Activated CD4-positive, alpha-beta T cell treated with anti-CD3 and anti-CD28 coated beads for 1 hour (primary cell): ENCODE measurements around the gene JAK3.
"Not testable (repeated sequence)": the region's sequence is repeated elsewhere in the genome, so short reads cannot be mapped to it uniquely, and the experiment has no call there.

Experiments used
- DNase-seq: peaks from one replicate; pipeline ENCODE4 v3.0.0-alpha.2; 2020

JAK3 gene

GRCh38 chr19:17847538-17848366 lies at the start of gene JAK3:
Gene JAK3, minus strand, starts transcription at chr19:17847982. Its CDS starts 3,565 bp downstream, at chr19:17844417.
- DNase-seq, result peak; percentile 83

GRCh38 chr19:17893766-17894165 lies 46.0 kb upstream of the JAK3 start:
- DNase-seq, result no peak

- DNase-seq, result no peak
These were observed 41.9 kb upstream of the JAK3 start for GRCh38 chr19:17889609-17890214.

- DNase-seq, result no peak
These were observed 40.5 kb upstream of the JAK3 start for GRCh38 chr19:17888260-17888659.

GRCh38 chr19:17887221-17887620 lies 39.4 kb upstream of the JAK3 start:
- DNase-seq, result not testable (repeated sequence)

GRCh38 chr19:17886515-17886914 lies 38.7 kb upstream of the JAK3 start:
- DNase-seq, result no peak

GRCh38 chr19:17883627-17884410 lies 36.0 kb upstream of the JAK3 start:
- no peak for DNase-seq

GRCh38 chr19:17881701-17882100 lies 33.9 kb upstream of the JAK3 start:
- DNase-seq, result no peak

- no peak for DNase-seq
These were observed 31.7 kb upstream of the JAK3 start for GRCh38 chr19:17879466-17879865.

GRCh38 chr19:17877696-17878095 lies 29.9 kb upstream of the JAK3 start:
- DNase-seq, result no peak

GRCh38 chr19:17874758-17875135 lies 27.0 kb upstream of the JAK3 start:
- DNase-seq, result no peak

GRCh38 chr19:17873786-17874757 lies 26.3 kb upstream of the JAK3 start:
- peak; percentile 50 for DNase-seq

GRCh38 chr19:17872251-17873001 lies 24.6 kb upstream of the JAK3 start:
- no peak for DNase-seq

- DNase-seq, result no peak
These were observed 24.1 kb upstream of the JAK3 start, which contains the start of gene SLC5A5 for GRCh38 chr19:17871878-17872250. Gene SLC5A5, plus strand, starts transcription at chr19:17871945. Its CDS starts 375 bp downstream, at chr19:17872320.

- no peak for DNase-seq
These were observed 23.5 kb upstream of the JAK3 start for GRCh38 chr19:17871032-17871877.

GRCh38 chr19:17869114-17869608 lies 21.4 kb upstream of the JAK3 start:
- DNase-seq, result no peak

GRCh38 chr19:17868669-17869068 lies 20.9 kb upstream of the JAK3 start:
- no peak for DNase-seq

GRCh38 chr19:17866964-17867486 lies 19.2 kb upstream of the JAK3 start:
- DNase-seq, result no peak

- DNase-seq, result no peak
These were observed 18.7 kb upstream of the JAK3 start for GRCh38 chr19:17866312-17866963.
